Coronary artery (tissue), 2 donors: ENCODE data around the gene MAD1L1.

Experiments
- DNase-seq: peaks from one replicate; pipeline ENCODE4 v3.0.0-alpha.2; 2017; ENCODE audit warnings: low spot score
- H3K27ac ChIP-seq, 2 donors: fragments of 200-600 bp; sonication (generic); one replicate each; pipeline ENCODE4 v1.5.1; 2016 to 2019
- H3K4me3 ChIP-seq: fragments of 200-600 bp; sonication (generic); 2 replicates; pipeline ENCODE4 v1.5.1; 2016; ENCODE audit warnings: mild to moderate bottlenecking, moderate library complexity
- TF ChIP-seq, protein P1 (sequence below): fragments of 200-600 bp; sonication (generic); IDR thresholded peaks from one replicate; pipeline ENCODE4 v1.5.1; 2019; ENCODE audit warnings: antibody characterized with exemption

MAD1L1 gene

DNA sequence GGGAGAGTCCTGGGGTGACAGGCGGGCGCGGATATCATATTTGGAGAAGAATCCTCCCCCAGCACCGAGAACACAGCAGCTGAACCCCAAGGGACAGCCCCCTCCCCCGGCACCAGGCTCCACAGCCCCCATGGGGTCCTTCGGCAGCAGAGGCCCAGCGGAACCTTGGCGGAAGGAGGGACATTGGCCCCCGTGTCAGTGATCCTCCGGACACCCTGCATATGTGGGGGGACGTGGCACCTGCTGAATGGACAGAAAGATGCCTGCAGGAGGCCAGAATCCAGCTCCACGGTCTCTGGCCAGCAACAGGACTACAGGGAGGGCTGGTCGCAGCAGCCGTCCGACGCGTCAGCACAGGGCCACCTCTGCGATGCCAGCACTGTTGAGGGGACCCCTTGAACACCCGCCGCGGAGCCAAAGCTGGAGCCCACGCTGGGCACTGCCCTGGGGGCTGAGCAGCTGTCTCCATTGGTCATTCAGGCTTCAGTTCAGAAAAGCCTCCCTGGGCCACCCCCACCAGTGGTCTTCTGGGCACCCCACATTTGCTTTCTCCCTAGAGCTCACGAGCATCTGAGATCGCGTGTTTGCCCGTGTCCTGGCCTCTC lies 322.6 kb downstream of the MAD1L1 start:
- no peak overlapping the region for H3K4me3 ChIP-seq
- TF ChIP-seq, protein P1, sequence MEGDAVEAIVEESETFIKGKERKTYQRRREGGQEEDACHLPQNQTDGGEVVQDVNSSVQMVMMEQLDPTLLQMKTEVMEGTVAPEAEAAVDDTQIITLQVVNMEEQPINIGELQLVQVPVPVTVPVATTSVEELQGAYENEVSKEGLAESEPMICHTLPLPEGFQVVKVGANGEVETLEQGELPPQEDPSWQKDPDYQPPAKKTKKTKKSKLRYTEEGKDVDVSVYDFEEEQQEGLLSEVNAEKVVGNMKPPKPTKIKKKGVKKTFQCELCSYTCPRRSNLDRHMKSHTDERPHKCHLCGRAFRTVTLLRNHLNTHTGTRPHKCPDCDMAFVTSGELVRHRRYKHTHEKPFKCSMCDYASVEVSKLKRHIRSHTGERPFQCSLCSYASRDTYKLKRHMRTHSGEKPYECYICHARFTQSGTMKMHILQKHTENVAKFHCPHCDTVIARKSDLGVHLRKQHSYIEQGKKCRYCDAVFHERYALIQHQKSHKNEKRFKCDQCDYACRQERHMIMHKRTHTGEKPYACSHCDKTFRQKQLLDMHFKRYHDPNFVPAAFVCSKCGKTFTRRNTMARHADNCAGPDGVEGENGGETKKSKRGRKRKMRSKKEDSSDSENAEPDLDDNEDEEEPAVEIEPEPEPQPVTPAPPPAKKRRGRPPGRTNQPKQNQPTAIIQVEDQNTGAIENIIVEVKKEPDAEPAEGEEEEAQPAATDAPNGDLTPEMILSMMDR: no peak
- no peak for DNase-seq
- no peak overlapping the region for H3K27ac ChIP-seq

DNA sequence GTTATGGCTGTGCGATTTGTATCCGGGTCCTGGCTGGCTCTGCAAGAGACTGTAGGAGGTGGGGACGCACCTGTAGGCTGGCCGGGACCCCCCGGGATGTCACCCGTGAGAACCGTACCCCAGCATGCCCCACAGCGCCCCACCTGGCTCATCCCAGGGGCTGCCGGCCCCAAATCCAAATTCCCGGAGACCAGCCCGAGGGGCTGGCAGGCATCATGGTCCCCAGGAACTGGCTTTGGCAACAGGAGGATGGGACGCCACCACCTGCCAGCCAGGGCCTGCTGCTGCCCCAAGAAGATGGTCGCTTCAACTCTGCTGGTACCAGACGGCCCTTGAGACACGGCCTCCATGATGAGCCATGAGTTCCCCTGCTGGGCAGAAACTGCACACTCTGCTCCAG lies 323.3 kb downstream of the MAD1L1 start:
- H3K27ac ChIP-seq: no peak overlapping the region
- TF ChIP-seq, protein P1: no peak
- DNase-seq: no peak
- no peak overlapping the region for H3K4me3 ChIP-seq

DNA sequence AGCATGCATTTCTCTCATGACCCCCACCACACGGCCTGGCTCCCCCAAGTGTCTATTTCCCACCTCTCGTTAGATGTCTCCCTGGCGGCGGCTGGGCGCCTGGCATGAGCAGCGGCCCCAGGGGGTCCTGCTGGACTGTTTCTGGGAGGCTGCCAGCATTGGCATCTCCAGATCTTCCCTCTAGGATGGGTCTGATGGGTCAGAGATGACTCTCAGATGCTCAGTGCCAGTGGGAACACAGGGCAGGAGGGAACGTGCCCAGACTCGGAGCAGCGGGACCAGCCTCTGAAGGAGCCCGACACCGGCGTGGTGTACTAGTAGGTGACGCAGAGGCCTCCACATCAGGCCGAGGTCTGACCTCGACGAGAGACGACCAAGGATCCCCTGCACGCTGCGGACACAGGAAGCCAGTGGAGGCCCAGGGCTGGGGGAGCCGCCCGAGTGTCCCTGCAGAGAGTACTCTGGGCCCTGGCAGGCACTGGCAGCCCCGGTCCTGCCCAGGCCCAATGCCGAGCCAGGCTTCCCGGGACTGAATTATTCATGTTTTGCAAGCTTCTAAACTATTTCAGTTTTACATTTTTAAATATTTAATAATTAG lies 323.8 kb downstream of the MAD1L1 start:
- H3K27ac ChIP-seq: no peak overlapping the region
- no peak for DNase-seq
- TF ChIP-seq, protein P1: no peak
- H3K4me3 ChIP-seq: no peak overlapping the region

DNA sequence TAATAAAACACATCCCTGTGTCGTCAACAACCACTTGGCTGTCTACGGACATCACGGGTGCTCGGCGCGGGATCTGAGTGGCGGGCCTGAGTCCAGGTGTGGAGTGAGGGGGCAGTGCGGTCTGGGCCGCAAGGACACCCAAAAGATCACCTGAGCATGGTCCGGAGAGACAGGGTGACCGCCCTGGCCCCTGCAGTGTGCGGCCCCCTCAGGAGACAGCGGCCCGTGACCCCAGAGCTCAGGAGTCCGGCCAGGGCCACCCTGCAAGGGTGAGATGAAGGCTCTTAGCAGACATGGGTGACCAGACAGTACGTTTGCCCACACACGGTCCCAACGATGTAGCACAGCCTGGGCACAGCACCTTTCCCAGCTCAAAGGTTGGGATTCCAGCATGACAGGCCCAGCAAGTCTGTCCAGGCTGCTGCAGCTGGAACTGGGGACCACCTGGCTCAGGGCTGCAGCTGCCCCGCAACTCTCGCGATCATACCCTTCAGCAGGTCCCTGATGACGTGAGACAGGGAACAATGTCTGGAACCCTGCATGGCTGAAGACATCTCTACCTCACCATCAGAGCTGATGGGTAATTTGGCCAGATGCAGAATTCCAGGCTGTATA lies 324.9 kb downstream of the MAD1L1 start:
- DNase-seq: no peak
- H3K27ac ChIP-seq: no peak overlapping the region
- H3K4me3 ChIP-seq: no peak overlapping the region
- TF ChIP-seq, protein P1: no peak

DNA sequence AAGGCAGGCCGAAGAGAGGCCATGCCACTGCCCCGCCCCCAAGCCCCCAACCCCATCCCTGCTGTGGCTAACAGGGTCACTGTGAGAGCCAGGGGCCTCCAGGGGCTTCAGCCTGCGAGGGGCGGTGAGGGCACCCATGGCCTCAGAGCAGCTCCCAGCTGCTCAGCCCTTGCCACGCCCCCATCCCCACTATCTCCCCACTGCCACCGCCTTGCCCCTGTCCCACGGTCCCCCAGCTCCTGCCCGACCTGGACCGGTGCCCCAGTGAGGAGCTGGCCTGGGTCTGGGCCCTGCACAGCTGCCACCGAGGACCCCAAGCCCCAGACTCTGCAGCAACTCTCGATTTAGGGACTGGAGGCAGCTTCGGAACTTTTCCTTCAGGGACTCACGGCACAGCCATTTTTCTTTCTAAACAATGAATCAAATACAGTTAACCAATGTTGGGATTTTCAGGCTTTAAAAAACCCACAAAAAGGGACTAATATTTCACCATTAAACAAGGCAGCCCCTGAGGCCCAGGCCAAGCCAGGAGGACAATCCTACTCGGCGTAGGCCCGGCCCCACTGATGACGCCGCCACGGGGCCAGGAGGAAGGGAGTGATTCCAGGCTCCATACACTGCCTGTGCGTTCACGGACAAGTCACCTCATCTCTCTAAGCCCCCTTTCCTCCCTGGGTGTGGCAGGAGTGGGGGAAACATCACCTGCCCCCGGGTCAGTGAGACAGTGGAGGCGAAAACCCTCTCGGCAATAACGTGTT lies 325.6 kb downstream of the MAD1L1 start:
- H3K4me3 ChIP-seq: no peak overlapping the region
- TF ChIP-seq, protein P1: no peak
- DNase-seq: no peak
- no peak overlapping the region for H3K27ac ChIP-seq

DNA sequence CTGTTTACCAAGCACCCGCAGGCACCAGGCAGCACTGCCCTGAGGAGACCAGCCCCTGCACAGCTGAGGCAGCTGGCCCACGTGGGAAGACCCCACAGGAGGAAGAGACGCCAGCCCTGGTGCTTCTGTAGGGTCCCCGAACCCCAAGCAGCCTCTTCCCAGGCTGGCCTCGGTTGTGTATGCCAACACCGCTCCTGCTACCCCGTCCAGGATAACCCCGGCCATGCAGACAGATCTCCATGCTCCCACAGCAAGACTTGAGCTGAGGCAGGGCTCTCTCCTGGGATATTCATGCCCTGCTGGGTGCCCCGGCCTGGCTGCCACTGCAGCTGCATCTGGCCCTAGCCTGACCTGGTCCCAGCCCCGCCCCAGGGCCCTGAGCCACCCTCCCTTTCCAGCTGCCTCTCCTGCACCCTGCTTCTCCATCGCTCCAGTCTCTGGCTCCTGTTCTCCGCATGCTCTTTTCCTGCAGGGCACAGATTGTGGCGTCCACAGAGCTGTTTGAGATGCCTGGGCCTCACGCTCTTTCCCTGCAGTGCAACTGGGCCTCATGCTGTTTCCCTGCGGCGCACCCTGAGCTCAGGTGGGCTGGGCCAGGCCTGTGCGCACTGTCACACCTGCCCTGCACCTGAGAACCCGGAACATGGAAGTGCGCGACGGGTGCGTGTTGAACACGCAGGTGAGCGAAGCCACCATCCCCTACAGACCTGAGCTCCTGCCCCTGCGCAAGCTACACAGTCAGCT lies 326.5 kb downstream of the MAD1L1 start:
- DNase-seq: no peak
- H3K27ac ChIP-seq: no peak overlapping the region
- no peak overlapping the region for H3K4me3 ChIP-seq
- TF ChIP-seq, protein P1: no peak
